GM12878 (cell line): ENCODE results near the gene OXCT2. TPM values are rescaled to one million over a fixed set of nuclear protein-coding genes. Genes with fewer than 3 reads are reported as not detected.

ENCODE experiments used
- ATF2 ChIP-seq: IDR thresholded peaks from 2 replicates; pipeline ENCODE4 v1.6.1; 2012; ENCODE audit warnings: low read length, inconsistent platforms
- BCL11A ChIP-seq: IDR thresholded peaks from 2 replicates; pipeline ENCODE4 v1.6.1; 2011; ENCODE audit warnings: low read depth, low read length
- CBX5 ChIP-seq: sonication (generic); IDR thresholded peaks from 2 replicates; pipeline ENCODE4 v1.6.1; 2016; ENCODE audit warnings: low read depth, moderate library complexity, mild to moderate bottlenecking, inconsistent platforms
- CREM ChIP-seq: IDR thresholded peaks from 2 replicates; pipeline ENCODE4 v1.6.1; 2014; ENCODE audit warnings: antibody characterized with exemption, low read depth
- EED ChIP-seq: sonication (generic); IDR thresholded peaks from 2 replicates; pipeline ENCODE4 v1.6.1; 2016; ENCODE audit warnings: antibody characterized with exemption, low read depth
- EGR1 ChIP-seq, 2 experiments: IDR thresholded peaks; 1 replicate in 1 of 2; 2 replicates in 1 of 2; pipeline ENCODE4 v1.6.1; 2011 to 2012; ENCODE audit warnings: low read depth in 2 of 2, low read length in 2 of 2, borderline replicate concordance in 1 of 2, mild to moderate bottlenecking in 1 of 2, moderate library complexity in 1 of 2
- EP300 ChIP-seq, 2 experiments: fragments of 150-350 bp in 1 of 2; IDR thresholded peaks; 2 replicates each; pipeline ENCODE4 v1.6.1; 2011 to 2012; ENCODE audit warnings: low read depth in 2 of 2, low read length in 2 of 2, borderline replicate concordance in 1 of 2, improper control_type of control experiment in 1 of 2, inconsistent platforms in 1 of 2; ENCODE audit not compliant: control insufficient read depth in 1 of 2
- EZH2 ChIP-seq: IDR thresholded peaks from 2 replicates; pipeline ENCODE4 v1.6.1; 2012; ENCODE audit warnings: low read depth, mild to moderate bottlenecking, control low read depth, inconsistent platforms, low read length, borderline replicate concordance; ENCODE audit not compliant: control insufficient read depth
- IKZF1 ChIP-seq: fragments of 450-650 bp; conservative IDR thresholded peaks from 2 replicates; pipeline ENCODE4 v1.6.1; 2017; ENCODE audit warnings: antibody characterized with exemption, mild to moderate bottlenecking
- MEF2A ChIP-seq: IDR thresholded peaks from 2 replicates; pipeline ENCODE4 v1.6.1; 2011; ENCODE audit warnings: low read depth, mild to moderate bottlenecking, low read length, moderate library complexity; ENCODE audit not compliant: insufficient read depth
- NFIC ChIP-seq: IDR thresholded peaks from 2 replicates; pipeline ENCODE4 v1.6.1; 2012; ENCODE audit warnings: low read depth, mild to moderate bottlenecking, inconsistent platforms, low read length, moderate library complexity
- NR2C1 ChIP-seq: fragments of 450-650 bp; IDR thresholded peaks from 2 replicates; pipeline ENCODE4 v1.6.1; 2017; ENCODE audit warnings: antibody characterized with exemption, mild to moderate bottlenecking, moderate library complexity
- PAX5 ChIP-seq: IDR thresholded peaks from 2 replicates; pipeline ENCODE4 v1.6.1; 2011; ENCODE audit warnings: low read depth, low read length, borderline replicate concordance
- POLR2AphosphoS2 ChIP-seq: IDR thresholded peaks from 2 replicates; pipeline ENCODE4 v1.6.1; 2011; ENCODE audit warnings: low read depth, mild to moderate bottlenecking, low read length, improper control_type of control experiment, moderate library complexity
- SKIL ChIP-seq: fragments of 450-650 bp; IDR thresholded peaks from 2 replicates; pipeline ENCODE4 v1.6.1; 2017; ENCODE audit warnings: mild to moderate bottlenecking, low read depth, inconsistent platforms; ENCODE audit not compliant: poor library complexity, severe bottlenecking
- SUZ12 ChIP-seq: fragments of 200-600 bp; sonication (generic); IDR thresholded peaks from one replicate; pipeline ENCODE4 v1.6.1; 2018; ENCODE audit warnings: antibody characterized with exemption, mild to moderate bottlenecking; ENCODE audit not compliant: unreplicated experiment
- TAF1 ChIP-seq: IDR thresholded peaks from 2 replicates; pipeline ENCODE4 v1.6.1; 2011; ENCODE audit warnings: mild to moderate bottlenecking, low read depth, low read length, borderline replicate concordance
- ZBTB40 ChIP-seq: fragments of 450-650 bp; IDR thresholded peaks from 2 replicates; pipeline ENCODE4 v1.6.1; 2016; ENCODE audit warnings: mild to moderate bottlenecking, moderate library complexity, borderline replicate concordance
- ZNF24 ChIP-seq: fragments of 450-650 bp; IDR thresholded peaks from 2 replicates; pipeline ENCODE4 v1.6.1; 2017; ENCODE audit warnings: antibody characterized with exemption, mild to moderate bottlenecking
- ZNF274 ChIP-seq: IDR thresholded peaks from one replicate; pipeline ENCODE4 v1.8.0; 2011; ENCODE audit not compliant: insufficient read length, insufficient read depth
- ZNF384 ChIP-seq: IDR thresholded peaks from 2 replicates; pipeline ENCODE4 v1.6.1; 2012; ENCODE audit warnings: low read depth, mild to moderate bottlenecking, low read length, improper control_type of control experiment, borderline replicate concordance
- ZNF622 ChIP-seq: fragments of 450-650 bp; IDR thresholded peaks from 2 replicates; pipeline ENCODE4 v1.6.1; 2017; ENCODE audit warnings: mild to moderate bottlenecking, inconsistent platforms
- ZZZ3 ChIP-seq: IDR thresholded peaks from 2 replicates; pipeline ENCODE4 v1.6.1; 2011; ENCODE audit warnings: low read depth; ENCODE audit not compliant: control insufficient read depth, insufficient read length
- polyA plus RNA-seq, 11 experiments: library from polyadenylated mRNA; depleted of rRNA in 4 of 11; unstranded in 6 of 11; stranded (reverse) in 5 of 11; fragments of >200 nt; fragmentation: Nextera tagmentation in 4 of 11; fragmentation: Illumina TruSeq in 1 of 11; extraction: Ambion mirVana in 4 of 11; extraction: Trizol in 1 of 11; gene quantifications; 1 replicate in 1 of 11; 2 replicates in 10 of 11; pipeline versions ENCODE4 v1.2.1 to v1.2.3, GENCODE V29; 2011 to 2016; ENCODE audit warnings: inconsistent platforms in 2 of 11, missing spikeins in 2 of 11, low read depth in 1 of 11
- total RNA-seq, 4 experiments: library from RNA; depleted of rRNA in 3 of 4; stranded (reverse); fragments of >200 nt in 3 of 4; fragmentation: Illumina TruSeq in 1 of 4; extraction: Trizol in 1 of 4; gene quantifications; 2 replicates each; pipeline versions ENCODE4 v1.2.1 to v1.2.3, GENCODE V29; 2013 to 2021

OXCT2 gene
- total and polyA plus RNA-seq, 10 of the 15 experiments (the other 5 are each of a cell fraction or from before 2014, with no cell fraction given), result 0.06 to 1.9 (median 0.59) TPM

DNA sequence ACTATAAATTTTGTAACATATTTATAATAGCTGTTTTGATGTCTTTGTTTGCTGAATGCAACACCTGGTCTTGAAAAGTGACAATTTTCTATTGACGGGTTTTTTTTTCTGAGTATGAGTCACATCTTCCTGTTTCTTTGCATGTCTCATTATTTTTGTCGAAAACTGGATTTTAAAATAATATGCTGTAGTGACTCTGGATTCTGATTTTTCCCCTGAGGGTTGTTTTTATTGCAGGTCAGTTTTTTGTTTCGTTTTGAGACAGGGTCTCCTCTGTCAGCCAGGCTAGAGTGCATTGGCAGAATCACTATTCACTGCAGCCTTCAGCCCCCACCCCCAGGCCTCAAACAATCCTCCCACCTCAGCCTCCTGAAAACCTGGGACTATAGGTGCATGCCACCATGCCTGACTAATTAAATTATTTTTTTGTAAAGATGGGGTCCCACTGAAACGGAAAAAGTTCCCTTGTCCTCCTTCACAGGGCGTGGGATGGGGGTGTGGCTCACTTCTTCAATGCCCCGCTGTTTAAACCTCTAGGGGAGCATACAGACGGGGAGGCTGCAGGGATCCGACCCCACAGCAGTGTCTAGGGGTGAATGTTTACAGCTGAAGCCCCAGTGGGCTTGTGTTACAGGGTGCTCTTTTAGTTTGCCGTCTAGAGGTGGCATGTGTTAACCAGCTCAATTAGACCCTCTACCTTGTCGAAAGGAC, 43.8 kb downstream of the OXCT2 start (continued):
- no peak for TF ChIP-seq EZH2
- no peak for TF ChIP-seq POLR2AphosphoS2
- 0 out of 2 replicates have a peak, but pooled peaks have one; percentile 23 for TF ChIP-seq MEF2A
- TF ChIP-seq EED, result no peak
- TF ChIP-seq ZNF384, result peak; percentile 48; the same call in 1 of the 2 replicates
- no peak for TF ChIP-seq ZNF622
- no peak for TF ChIP-seq IKZF1
- no peak for TF ChIP-seq EGR1 (IDR thresholded peaks at IDR 0.05; ENCODE audit: borderline replicate concordance in 1 of 2, low read depth in 2 of 2, low read length in 2 of 2)
- TF ChIP-seq EP300 (IDR thresholded peaks at IDR 0.05; ENCODE audit: borderline replicate concordance in 1 of 2, control insufficient read depth in 1 of 2, low read depth in 2 of 2, low read length in 2 of 2), result peak; percentile 36 to 52; a peak in 2 of 4 replicates
- TF ChIP-seq PAX5, result no peak
- TF ChIP-seq ATF2, result 0 out of 2 replicates have a peak, but pooled peaks have one; percentile 37
- TF ChIP-seq ZNF274, result no peak
- no peak for TF ChIP-seq SUZ12
- peak; percentile 59 for TF ChIP-seq NFIC
- TF ChIP-seq ZZZ3, result no peak
- TF ChIP-seq SKIL, result peak; percentile 48
- no peak for TF ChIP-seq CREM
- no peak for TF ChIP-seq ZBTB40
- 0 out of 2 replicates have a peak, but pooled peaks have one; percentile 20 for TF ChIP-seq BCL11A
- no peak for TF ChIP-seq TAF1
- no peak for TF ChIP-seq NR2C1
- no peak for TF ChIP-seq CBX5
- no peak for TF ChIP-seq ZNF24
